ENCODE results near the gene TIMP2. TPM values are rescaled to one million over a fixed set of nuclear protein-coding genes. Genes with fewer than 3 reads are reported as not detected.

TIMP2 gene
- polyA plus RNA-seq, 1 donor: 89.2 TPM

- Histone ChIP-seq H3K9me3 (ENCODE audit: control insufficient read depth, low read depth, low read length) (no peaks in the 10 kb centered on the region), H3K27ac (ENCODE audit: low read length) (no peak overlapping the region), H3K4me1 (ENCODE audit: control insufficient read depth, insufficient read depth, low read length) (no peaks in the 10 kb centered on the region), H3K27me3 (ENCODE audit: control insufficient read depth, insufficient read depth, low read length) (no peaks in the 10 kb centered on the region), H3K36me3 (ENCODE audit: control insufficient read depth, insufficient read depth, low read length) (peaks cover 19% of the 10 kb centered on the region), H3K4me3 (ENCODE audit: low read length) (no peak overlapping the region)
- DNase-seq: peak; percentile 53 to 65
- 46% methylated on average over 8 of the region's 19 CpGs for WGBS (ENCODE audit: insufficient coverage, low lambda C conversion rate)
Observed at GRCh38 chr17:78865682-78866390, 59.4 kb downstream of the TIMP2 start.

- Histone ChIP-seq H3K9me3 (ENCODE audit: control insufficient read depth, low read depth, low read length) (no peaks in the 10 kb centered on the region), H3K4me1 (ENCODE audit: control insufficient read depth, insufficient read depth, low read length) (no peaks in the 10 kb centered on the region), H3K36me3 (ENCODE audit: control insufficient read depth, insufficient read depth, low read length) (peaks cover 9% of the 10 kb centered on the region), H3K4me3 (ENCODE audit: low read length) (no peak overlapping the region), H3K27ac (ENCODE audit: low read length) (no peak overlapping the region), H3K27me3 (ENCODE audit: control insufficient read depth, insufficient read depth, low read length) (no peaks in the 10 kb centered on the region)
- no peak for DNase-seq
- WGBS (ENCODE audit: insufficient coverage, low lambda C conversion rate): no CpG with 5 or more reads among the region's 1 CpG
Observed at GRCh38 chr17:78864117-78864516, 61.1 kb downstream of the TIMP2 start.

GRCh38 chr17:78862073-78863023, 62.8 kb downstream of the TIMP2 start:
- no peaks in the 10 kb centered on the region for H3K9me3 ChIP-seq (ENCODE audit: control insufficient read depth, low read depth, low read length)
- H3K36me3 ChIP-seq (ENCODE audit: control insufficient read depth, insufficient read depth, low read length): peaks cover 5% of the 10 kb centered on the region
- H3K4me3 ChIP-seq (ENCODE audit: low read length): no peak overlapping the region
- no peak overlapping the region for H3K27ac ChIP-seq (ENCODE audit: low read length)
- H3K4me1 ChIP-seq (ENCODE audit: control insufficient read depth, insufficient read depth, low read length): no peaks in the 10 kb centered on the region
- WGBS (ENCODE audit: insufficient coverage, low lambda C conversion rate): 100% methylated on average over 4 of the region's 17 CpGs
- DNase-seq: peak in 1 of 2 donors; percentile 39
- H3K27me3 ChIP-seq (ENCODE audit: control insufficient read depth, insufficient read depth, low read length): no peaks in the 10 kb centered on the region

GRCh38 chr17:78861229-78861628, 64.0 kb downstream of the TIMP2 start:
- no peak for DNase-seq
- 100% methylated on average over 1 of the region's 4 CpGs for WGBS (ENCODE audit: insufficient coverage, low lambda C conversion rate)
- H3K4me3 ChIP-seq (ENCODE audit: low read length): no peak overlapping the region
- H3K36me3 ChIP-seq (ENCODE audit: control insufficient read depth, insufficient read depth, low read length): peaks cover 15% of the 10 kb centered on the region
- H3K27me3 ChIP-seq (ENCODE audit: control insufficient read depth, insufficient read depth, low read length): no peaks in the 10 kb centered on the region
- no peaks in the 10 kb centered on the region for H3K4me1 ChIP-seq (ENCODE audit: control insufficient read depth, insufficient read depth, low read length)
- H3K9me3 ChIP-seq (ENCODE audit: control insufficient read depth, low read depth, low read length): no peaks in the 10 kb centered on the region
- no peak overlapping the region for H3K27ac ChIP-seq (ENCODE audit: low read length)

GRCh38 chr17:78859051-78859450, 66.1 kb downstream of the TIMP2 start:
- Histone ChIP-seq H3K9me3 (ENCODE audit: control insufficient read depth, low read depth, low read length) (no peaks in the 10 kb centered on the region), H3K27ac (ENCODE audit: low read length) (no peak overlapping the region), H3K36me3 (ENCODE audit: control insufficient read depth, insufficient read depth, low read length) (peaks cover 32% of the 10 kb centered on the region), H3K4me1 (ENCODE audit: control insufficient read depth, insufficient read depth, low read length) (peaks cover 7% of the 10 kb centered on the region), H3K4me3 (ENCODE audit: low read length) (no peak overlapping the region), H3K27me3 (ENCODE audit: control insufficient read depth, insufficient read depth, low read length) (no peaks in the 10 kb centered on the region)
- WGBS (ENCODE audit: insufficient coverage, low lambda C conversion rate): no CpG with 5 or more reads among the region's 4 CpGs
- no peak for DNase-seq

GRCh38 chr17:78857266-78857665, 67.9 kb downstream of the TIMP2 start:
- Histone ChIP-seq H3K4me3 (ENCODE audit: low read length) (no peak overlapping the region), H3K4me1 (ENCODE audit: control insufficient read depth, insufficient read depth, low read length) (peaks cover 10% of the 10 kb centered on the region), H3K27me3 (ENCODE audit: control insufficient read depth, insufficient read depth, low read length) (no peaks in the 10 kb centered on the region), H3K27ac (ENCODE audit: low read length) (no peak overlapping the region), H3K9me3 (ENCODE audit: control insufficient read depth, low read depth, low read length) (no peaks in the 10 kb centered on the region), H3K36me3 (ENCODE audit: control insufficient read depth, insufficient read depth, low read length) (peaks cover 32% of the 10 kb centered on the region)
- no peak for DNase-seq
- no CpG with 5 or more reads among the region's 14 CpGs for WGBS (ENCODE audit: insufficient coverage, low lambda C conversion rate)

GRCh38 chr17:78855561-78856165, 69.5 kb downstream of the TIMP2 start:
- DNase-seq: no peak
- H3K27me3 ChIP-seq (ENCODE audit: control insufficient read depth, insufficient read depth, low read length): no peaks in the 10 kb centered on the region
- WGBS (ENCODE audit: insufficient coverage, low lambda C conversion rate): no CpG with 5 or more reads among the region's 25 CpGs
- peaks cover 10% of the 10 kb centered on the region for H3K4me1 ChIP-seq (ENCODE audit: control insufficient read depth, insufficient read depth, low read length)
- H3K9me3 ChIP-seq (ENCODE audit: control insufficient read depth, low read depth, low read length): no peaks in the 10 kb centered on the region
- H3K36me3 ChIP-seq (ENCODE audit: control insufficient read depth, insufficient read depth, low read length): peaks cover 32% of the 10 kb centered on the region
- no peak overlapping the region for H3K27ac ChIP-seq (ENCODE audit: low read length)
- no peak overlapping the region for H3K4me3 ChIP-seq (ENCODE audit: low read length)

GRCh38 chr17:78854508-78854907, 70.7 kb downstream of the TIMP2 start:
- no peaks in the 10 kb centered on the region for H3K9me3 ChIP-seq (ENCODE audit: control insufficient read depth, low read depth, low read length)
- peaks cover 32% of the 10 kb centered on the region for H3K36me3 ChIP-seq (ENCODE audit: control insufficient read depth, insufficient read depth, low read length)
- WGBS (ENCODE audit: insufficient coverage, low lambda C conversion rate): no CpG with 5 or more reads among the region's 9 CpGs

GRCh38 chr17:78853926-78854394, 71.2 kb downstream of the TIMP2 start:
- Histone ChIP-seq H3K9me3 (ENCODE audit: control insufficient read depth, low read depth, low read length) (no peaks in the 10 kb centered on the region), H3K4me1 (ENCODE audit: control insufficient read depth, insufficient read depth, low read length) (peaks cover 10% of the 10 kb centered on the region), H3K27ac (ENCODE audit: low read length) (no peak overlapping the region), H3K4me3 (ENCODE audit: low read length) (no peak overlapping the region), H3K36me3 (ENCODE audit: control insufficient read depth, insufficient read depth, low read length) (peaks cover 32% of the 10 kb centered on the region), H3K27me3 (ENCODE audit: control insufficient read depth, insufficient read depth, low read length) (no peaks in the 10 kb centered on the region)
- no CpG with 5 or more reads among the region's 11 CpGs for WGBS (ENCODE audit: insufficient coverage, low lambda C conversion rate)
- DNase-seq: peak in 1 of 2 donors; percentile 66

More at GRCh38 chr17:78854508-78854907, 70.7 kb downstream of the TIMP2 start:
- H3K27ac ChIP-seq (ENCODE audit: low read length): no peak overlapping the region
- H3K4me1 ChIP-seq (ENCODE audit: control insufficient read depth, insufficient read depth, low read length): peaks cover 10% of the 10 kb centered on the region
- H3K27me3 ChIP-seq (ENCODE audit: control insufficient read depth, insufficient read depth, low read length): no peaks in the 10 kb centered on the region
- no peak for DNase-seq
- no peak overlapping the region for H3K4me3 ChIP-seq (ENCODE audit: low read length)

GRCh38 chr17:78852709-78853121, 72.5 kb downstream of the TIMP2 start:
- Histone ChIP-seq H3K4me1 (ENCODE audit: control insufficient read depth, insufficient read depth, low read length) (peaks cover 10% of the 10 kb centered on the region), H3K4me3 (ENCODE audit: low read length) (no peak overlapping the region), H3K9me3 (ENCODE audit: control insufficient read depth, low read depth, low read length) (no peaks in the 10 kb centered on the region), H3K27me3 (ENCODE audit: control insufficient read depth, insufficient read depth, low read length) (no peaks in the 10 kb centered on the region), H3K27ac (ENCODE audit: low read length) (no peak overlapping the region), H3K36me3 (ENCODE audit: control insufficient read depth, insufficient read depth, low read length) (peaks cover 32% of the 10 kb centered on the region)
- no CpG with 5 or more reads among the region's 16 CpGs for WGBS (ENCODE audit: insufficient coverage, low lambda C conversion rate)
- no peak for DNase-seq
